ENCODE measurements around the gene PVALEF. TPM values are rescaled to one million over a fixed set of nuclear protein-coding genes. Genes with fewer than 3 reads are reported as not detected.

Gene PVALEF
- total and polyA plus RNA-seq, 2 of the 13 experiments (the other 11 are each of a cell fraction or from before 2014, with no cell fraction given): 0.18 TPM

- TF ChIP-seq ZNF704 (CRISPR knock-in tag; IDR thresholded peaks at IDR 0.05; ENCODE audit: borderline replicate concordance) (no peak), GMEB2 (CRISPR knock-in tag; IDR thresholded peaks at IDR 0.05; ENCODE audit: low read depth) (no peak), NONO (IDR thresholded peaks at IDR 0.05) (no peak), NONO (CRISPR knock-in tag; conservative IDR thresholded peaks at IDR 0.05) (peak; percentile 44), FOXC1 (CRISPR knock-in tag; IDR thresholded peaks at IDR 0.05; ENCODE audit: borderline replicate concordance) (0 out of 2 replicates have a peak, but pooled peaks have one; percentile 16), NCOA2 (CRISPR knock-in tag; IDR thresholded peaks at IDR 0.05) (no peak), ZNF446 (CRISPR knock-in tag; IDR thresholded peaks at IDR 0.05) (0 out of 2 replicates have a peak, but pooled peaks have one; percentile 47), PATZ1 (CRISPR knock-in tag; IDR thresholded peaks at IDR 0.05) (peak; percentile 55; the same call in 1 of the 2 replicates), MXD4 (CRISPR knock-in tag; IDR thresholded peaks at IDR 0.05) (no peak), ZNF335 (CRISPR knock-in tag; IDR thresholded peaks at IDR 0.05) (no peak), ZNF597 (CRISPR knock-in tag; IDR thresholded peaks at IDR 0.05) (no peak), NR2F2 (IDR thresholded peaks at IDR 0.05; ENCODE audit: borderline replicate concordance, low read depth) (0 out of 2 replicates have a peak, but pooled peaks have one; percentile 19), SMC3 (IDR thresholded peaks at IDR 0.05; ENCODE audit: low read length) (no peak), NFIC (IDR thresholded peaks at IDR 0.05; ENCODE audit: low read length) (no peak), TFAP4 (IDR thresholded peaks at IDR 0.05; ENCODE audit: borderline replicate concordance, low read depth) (peak; percentile 92), NFKB2 (CRISPR knock-in tag; IDR thresholded peaks at IDR 0.05; ENCODE audit: borderline replicate concordance) (no peak), HMGA1 (CRISPR knock-in tag; conservative IDR thresholded peaks at IDR 0.05) (no peak), ZNF674 (CRISPR knock-in tag; IDR thresholded peaks at IDR 0.05; ENCODE audit: low read depth) (no peak), FOXP4 (CRISPR knock-in tag; IDR thresholded peaks at IDR 0.05) (no peak), CBFB (CRISPR knock-in tag; IDR thresholded peaks at IDR 0.05) (no peak)
Observed at GRCh38 chr17:81178136-81179091, 13.1 kb downstream of the PVALEF start (continued).
